Dedifferentiated amniotic fluid mesenchymal stem cell (primary cell): Measurements from ENCODE around the gene EBF3.

ENCODE experiments used
- DNase-seq: peaks from one replicate; pipeline ENCODE4 v3.0.0-alpha.2; 2016; ENCODE audit errors: extremely low spot score

EBF3 gene

GRCh38 chr10:129912166-129912917 lies 51.7 kb downstream of the EBF3 start:
- DNase-seq: peak; percentile 40

GRCh38 chr10:129911451-129912165 lies 52.5 kb downstream of the EBF3 start:
- DNase-seq: no peak

- DNase-seq: no peak
These were observed 53.2 kb downstream of the EBF3 start for GRCh38 chr10:129910861-129911260.

GRCh38 chr10:129909531-129910256 lies 54.4 kb downstream of the EBF3 start:
- DNase-seq: no peak

GRCh38 chr10:129909080-129909479 lies 55.0 kb downstream of the EBF3 start:
- DNase-seq: no peak

- no peak for DNase-seq
These were observed 55.7 kb downstream of the EBF3 start for GRCh38 chr10:129908406-129908805.

GRCh38 chr10:129905553-129905952 lies 58.5 kb downstream of the EBF3 start:
- DNase-seq: no peak

- no peak for DNase-seq
These were observed 59.8 kb downstream of the EBF3 start for GRCh38 chr10:129904323-129904722.

- no peak for DNase-seq
These were observed 62.6 kb downstream of the EBF3 start for GRCh38 chr10:129901389-129902006.

- no peak for DNase-seq
These were observed 63.2 kb downstream of the EBF3 start for GRCh38 chr10:129900825-129901224.

GRCh38 chr10:129899276-129900130 lies 64.6 kb downstream of the EBF3 start:
- no peak for DNase-seq

GRCh38 chr10:129898706-129899268 lies 65.3 kb downstream of the EBF3 start:
- DNase-seq: no peak

- no peak for DNase-seq
These were observed 66.0 kb downstream of the EBF3 start for GRCh38 chr10:129897871-129898626.

- no peak for DNase-seq
These were observed 67.2 kb downstream of the EBF3 start for GRCh38 chr10:129896860-129897200.

- no peak for DNase-seq
These were observed 67.8 kb downstream of the EBF3 start for GRCh38 chr10:129896136-129896859.

GRCh38 chr10:129895811-129896135 lies 68.3 kb downstream of the EBF3 start:
- no peak for DNase-seq

- DNase-seq: no peak
These were observed 69.4 kb downstream of the EBF3 start for GRCh38 chr10:129894698-129895097.

- no peak for DNase-seq
These were observed 70.7 kb downstream of the EBF3 start for GRCh38 chr10:129893104-129894089.
